Retina (tissue), 1 donor: ENCODE data around the gene GALNT5.

Experiments
- DNase-seq: peaks from one replicate; pipeline ENCODE4 v3.0.0-alpha.2; 2016

The GALNT5 gene

DNA sequence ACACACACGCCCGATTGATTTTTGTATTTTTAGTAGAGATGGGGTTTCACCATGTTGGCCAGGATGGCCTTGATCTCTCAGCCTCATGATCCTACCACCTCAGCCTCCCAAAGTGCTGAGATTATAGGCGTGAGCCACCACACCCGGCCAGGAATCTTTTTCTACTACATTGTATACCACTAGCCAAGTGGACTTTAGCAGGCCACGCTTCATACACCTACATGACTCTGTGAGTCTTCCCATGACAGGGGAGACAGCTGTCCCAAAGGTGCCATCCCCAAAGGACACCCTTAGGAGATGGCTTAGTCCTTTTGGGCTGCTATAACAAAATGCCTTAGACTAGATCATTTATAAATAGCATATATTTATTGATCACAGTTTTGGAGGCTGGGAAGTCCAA lies 35.3 kb downstream of the GALNT5 start:
- DNase-seq = no peak

DNA sequence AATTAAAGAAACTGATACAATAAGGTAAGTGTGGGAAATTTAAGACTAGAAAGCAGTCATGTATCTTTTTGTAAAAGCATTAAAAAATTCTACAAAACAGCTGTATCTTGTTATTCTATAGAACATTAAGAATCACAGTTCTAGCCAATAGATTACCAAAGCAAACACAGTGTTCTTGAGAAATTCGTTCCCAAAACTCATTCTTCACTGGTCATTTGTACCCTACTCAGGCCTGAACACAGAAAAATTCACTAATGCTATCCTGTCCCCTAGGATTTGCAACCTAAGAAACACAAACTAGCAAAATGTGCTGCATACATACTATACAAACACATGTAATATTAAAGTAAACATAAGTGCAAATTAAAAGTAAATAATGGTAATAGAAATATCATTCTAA lies 39.0 kb downstream of the GALNT5 start:
- DNase-seq = no peak

DNA sequence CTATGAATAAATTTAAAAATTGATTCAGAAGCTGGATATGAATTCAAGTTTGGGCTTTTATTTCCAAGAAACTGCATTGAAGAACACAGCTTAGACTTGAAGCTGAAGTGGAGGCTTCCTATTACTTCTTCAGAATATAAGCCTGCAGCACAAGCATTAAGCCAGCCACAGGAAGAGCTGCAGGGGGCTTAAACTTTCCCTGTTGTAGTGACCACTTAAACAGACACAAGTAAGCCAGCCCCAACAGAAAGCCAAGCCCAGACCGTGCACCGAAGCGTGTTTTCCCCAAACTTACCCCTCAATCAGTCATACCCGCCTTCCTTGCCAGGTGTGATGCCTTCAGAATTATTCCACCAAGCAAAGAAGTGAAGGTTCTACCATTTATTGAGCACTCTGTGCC lies 39.5 kb downstream of the GALNT5 start:
- no peak for DNase-seq

DNA sequence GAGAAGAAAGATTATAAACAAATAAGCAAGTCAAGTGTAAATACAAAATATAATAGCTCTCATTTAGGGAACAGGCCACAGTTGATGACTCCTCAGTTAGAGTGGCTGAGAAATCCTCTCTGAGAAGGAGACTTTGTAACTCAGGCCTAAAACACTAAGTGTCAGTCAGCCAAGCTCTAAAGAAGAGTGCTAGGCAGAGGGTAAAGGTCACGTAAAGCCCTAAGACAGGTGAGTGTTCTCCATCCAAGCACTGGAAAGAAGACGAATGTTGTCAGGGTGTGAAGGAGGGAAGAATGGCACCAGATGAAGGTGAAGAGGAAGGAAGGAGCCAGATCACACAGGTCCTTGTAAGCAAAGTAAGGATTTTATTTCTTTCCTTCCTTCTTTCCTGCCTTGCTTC lies 43.8 kb downstream of the GALNT5 start:
- no peak for DNase-seq

DNA sequence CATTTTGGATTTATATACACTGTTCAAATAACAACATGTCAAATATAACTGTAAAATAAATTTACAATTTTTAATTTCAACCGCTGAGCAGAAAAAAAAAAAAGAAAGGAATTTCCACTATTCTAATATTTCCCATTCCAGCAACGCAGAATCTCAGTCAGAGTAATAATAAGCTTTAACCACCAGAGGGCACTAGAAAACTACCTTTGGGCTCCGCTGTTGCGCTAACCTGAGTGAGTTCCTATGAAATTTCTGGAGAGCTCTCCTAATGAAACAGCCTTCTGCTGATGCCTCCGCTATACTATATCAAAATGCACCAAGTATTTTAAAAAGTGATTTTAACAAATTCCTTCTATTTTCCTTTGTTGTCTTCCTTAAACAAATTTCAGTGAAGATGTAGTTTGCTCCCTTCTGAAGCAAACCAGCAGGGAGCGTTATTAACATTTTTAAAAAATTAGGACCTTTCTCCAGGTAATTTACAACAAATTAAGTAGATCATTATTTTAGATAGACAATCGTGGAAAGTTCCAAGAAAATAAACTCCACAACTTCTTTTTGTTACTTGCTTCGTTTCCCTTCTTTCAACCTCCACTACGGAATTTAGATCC lies 45.1 kb downstream of the GALNT5 start:
- peak; percentile 54 for DNase-seq

DNA sequence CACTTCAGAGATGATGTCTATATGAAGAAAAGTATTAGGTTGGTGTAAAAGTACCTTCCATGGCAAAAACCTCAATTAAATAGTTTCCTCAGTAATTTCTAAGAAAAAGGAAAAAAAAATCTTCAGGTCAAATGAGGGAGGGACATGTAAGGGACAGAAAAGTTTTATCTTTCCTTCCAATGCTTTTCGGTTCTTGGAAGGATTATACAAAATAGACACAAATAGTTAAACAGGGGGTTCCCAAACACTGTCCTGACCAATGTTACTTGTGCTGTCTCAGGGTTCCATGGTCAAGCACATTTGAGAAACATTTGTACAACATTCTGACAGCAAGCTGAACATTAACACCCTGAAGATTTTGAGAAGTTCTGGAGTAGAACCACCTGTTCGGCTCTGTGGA lies 46.1 kb downstream of the GALNT5 start:
- DNase-seq = no peak

DNA sequence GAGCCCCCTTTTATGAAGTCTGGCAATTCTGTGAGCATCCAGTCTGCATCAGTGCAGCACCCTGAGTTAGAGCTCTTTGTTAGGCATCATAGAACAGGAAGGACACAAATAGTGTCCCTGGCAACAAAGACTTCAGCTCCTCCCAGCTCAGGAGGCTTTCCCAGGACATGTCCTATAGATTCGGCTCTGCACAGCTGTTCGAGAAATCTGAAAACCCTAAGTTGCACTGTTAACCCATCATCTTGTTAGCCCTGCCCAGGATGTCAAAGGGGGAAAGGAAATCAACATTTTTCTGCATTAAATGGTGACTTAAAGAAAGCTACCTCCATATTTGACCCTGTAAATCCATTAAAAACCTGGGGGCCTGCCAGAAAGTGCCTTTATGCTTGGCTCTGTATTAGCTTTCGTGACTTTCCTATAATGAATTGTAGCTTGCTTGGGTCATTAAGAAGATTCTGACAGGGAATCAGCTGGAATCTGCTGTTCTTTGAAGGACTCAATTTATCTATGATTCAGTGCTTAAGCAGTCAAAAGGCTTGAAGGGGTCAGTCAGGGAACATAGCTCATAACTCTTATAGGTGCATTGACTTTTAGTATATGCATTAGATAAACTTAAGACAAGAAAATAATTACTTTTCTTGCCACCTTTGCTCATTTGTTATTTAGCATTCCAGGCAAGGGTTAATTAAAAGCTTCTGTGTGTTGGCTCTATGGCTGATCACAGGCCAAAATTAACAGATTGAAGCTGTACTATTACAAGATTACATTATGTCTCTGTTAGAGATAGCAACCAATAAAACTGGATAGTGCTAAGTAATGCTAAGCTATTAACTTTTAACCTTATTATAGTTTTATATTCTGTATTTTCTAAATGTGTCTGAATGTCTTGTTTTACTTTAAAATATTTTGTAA lies 47.6 kb downstream of the GALNT5 start:
- DNase-seq = peak; percentile 7

DNA sequence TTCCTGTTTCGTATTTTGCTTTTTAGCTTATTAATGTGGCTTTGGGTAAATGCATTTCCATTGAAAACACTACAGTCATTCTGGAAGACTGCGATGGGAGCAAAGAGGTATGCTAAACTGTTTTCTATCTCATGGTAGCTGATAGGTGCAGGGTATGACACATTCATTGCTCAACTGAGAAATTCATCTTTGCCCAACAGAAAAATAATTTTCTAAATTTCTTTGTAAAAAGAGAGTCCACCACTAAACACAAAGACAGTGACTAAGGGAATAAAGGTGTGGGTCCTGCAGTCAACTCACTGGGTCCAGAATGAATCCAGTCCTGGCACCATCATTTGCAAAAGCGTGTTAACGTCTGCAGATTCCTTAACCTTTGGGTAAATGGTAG lies 48.2 kb downstream of the GALNT5 start:
- DNase-seq = no peak

DNA sequence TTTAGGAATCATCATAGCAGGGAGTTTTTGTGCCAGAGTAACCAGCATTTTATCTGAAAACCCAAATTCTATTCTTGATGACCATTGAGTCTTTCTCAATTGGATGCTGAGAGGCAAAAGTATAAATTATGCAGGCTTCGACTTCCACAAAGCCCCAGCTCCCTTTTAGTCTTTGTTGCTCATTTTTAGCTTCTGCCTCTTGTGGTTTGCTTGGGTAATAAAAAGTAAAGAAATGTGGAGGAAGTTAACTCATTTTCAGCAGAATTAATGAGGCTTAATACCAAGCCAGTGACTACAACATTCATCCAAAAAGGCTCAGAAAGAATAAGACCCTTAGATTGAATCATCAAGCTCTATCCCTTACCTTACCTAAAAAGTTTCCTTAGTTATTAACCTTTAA lies 49.5 kb downstream of the GALNT5 start:
- no peak for DNase-seq

DNA sequence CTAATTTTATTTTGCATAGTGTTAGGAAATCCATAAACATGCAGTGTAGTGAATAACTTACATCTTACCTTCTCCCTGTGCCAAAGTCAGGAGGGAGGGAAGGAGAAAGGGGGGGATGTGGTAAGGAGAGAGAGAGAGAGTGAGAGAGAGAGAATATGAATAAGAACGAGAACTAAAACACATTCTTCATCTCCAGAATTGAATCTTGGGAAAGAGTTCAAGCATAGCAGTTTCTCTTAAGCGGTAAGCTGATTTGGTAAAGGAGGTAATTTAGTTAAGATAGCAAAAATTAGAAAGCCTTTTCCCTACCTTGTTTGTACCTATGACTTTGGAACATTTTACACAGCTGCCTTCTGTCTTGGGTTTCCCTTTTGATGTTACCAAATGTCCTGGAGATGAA lies 52.4 kb downstream of the GALNT5 start:
- no peak for DNase-seq

DNA sequence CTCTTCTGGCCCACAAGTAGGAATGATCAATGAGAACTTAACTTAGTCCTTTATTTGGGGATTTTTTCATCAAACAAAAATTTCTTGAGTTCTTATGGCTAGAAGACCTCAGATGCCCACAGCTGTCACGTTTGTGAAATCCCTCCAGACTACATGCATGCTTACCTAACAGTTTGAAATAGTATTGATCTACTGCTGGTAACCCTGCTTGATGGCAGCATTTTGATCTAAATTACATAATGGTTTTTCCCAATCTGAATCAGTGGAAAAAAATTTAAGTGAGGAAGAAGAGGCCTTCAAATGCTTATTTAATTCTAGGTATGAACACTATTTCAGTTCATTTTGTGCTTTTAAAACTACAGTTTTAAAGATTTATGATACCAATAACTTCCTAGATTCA lies 54.2 kb downstream of the GALNT5 start:
- no peak for DNase-seq

DNA sequence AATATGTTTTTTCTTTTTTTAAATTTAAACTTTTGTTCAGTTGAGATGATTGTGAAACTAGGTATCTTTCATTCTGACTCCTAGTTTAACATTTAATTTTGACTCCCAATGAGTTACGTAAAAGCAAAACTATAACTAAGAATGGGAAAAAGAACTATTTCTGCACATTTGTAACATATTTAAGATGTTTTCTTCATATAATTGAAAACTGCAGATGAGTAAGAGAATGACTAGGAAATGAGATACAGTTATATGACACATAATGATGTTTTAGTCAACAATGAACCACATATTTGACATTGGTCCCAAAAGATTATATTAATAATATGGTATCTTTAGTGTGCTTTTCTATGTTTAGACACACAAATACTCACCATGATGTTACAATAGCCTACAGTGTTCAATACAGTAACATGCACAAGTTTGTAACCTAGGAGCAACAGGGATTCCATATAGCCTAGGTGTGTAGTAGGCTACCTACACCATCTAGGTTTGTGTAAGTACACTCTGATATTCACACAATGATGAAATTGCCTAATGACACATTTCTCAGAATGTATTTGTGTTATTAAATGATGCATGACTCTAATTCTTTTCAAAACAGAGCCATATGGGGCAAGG lies 55.5 kb downstream of the GALNT5 start:
- DNase-seq = no peak

DNA sequence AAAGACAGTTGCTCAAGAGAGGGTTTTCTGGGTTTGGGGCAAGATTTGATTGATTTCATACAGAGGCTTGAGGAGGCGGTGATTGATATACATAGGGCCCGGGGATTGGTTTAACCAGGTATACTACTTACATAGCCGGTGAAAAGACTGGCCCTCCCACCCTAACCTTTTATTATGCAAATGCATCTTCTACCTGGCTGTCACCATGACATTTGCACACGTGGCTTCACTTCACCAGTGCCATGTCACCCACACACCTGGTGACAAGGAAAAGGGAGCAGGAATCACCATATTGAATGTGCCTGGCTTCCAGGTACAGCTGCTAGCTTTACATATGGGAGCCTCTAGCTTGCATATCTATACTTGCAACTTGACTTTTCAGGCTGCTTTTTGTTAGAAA lies 58.4 kb downstream of the GALNT5 start:
- no peak for DNase-seq

DNA sequence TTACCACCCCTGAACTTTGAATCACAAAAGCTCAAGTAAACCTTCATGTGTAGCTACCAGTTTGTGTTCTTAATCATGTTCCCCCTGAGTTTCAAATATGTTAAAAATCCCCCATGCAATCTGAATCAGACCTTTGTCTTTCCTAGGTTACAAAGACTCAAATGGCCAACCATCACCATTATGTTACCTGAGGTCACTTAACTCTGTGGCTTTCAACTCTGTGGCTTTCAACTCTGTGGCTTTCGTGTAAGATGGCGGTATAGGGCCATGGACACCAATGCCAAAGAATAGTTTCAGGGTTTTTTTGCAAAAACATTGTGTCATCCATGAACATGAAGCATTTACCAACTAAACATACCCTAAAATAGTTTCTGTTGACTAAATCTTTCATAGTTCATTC lies 61.4 kb downstream of the GALNT5 start:
- DNase-seq = no peak

DNA sequence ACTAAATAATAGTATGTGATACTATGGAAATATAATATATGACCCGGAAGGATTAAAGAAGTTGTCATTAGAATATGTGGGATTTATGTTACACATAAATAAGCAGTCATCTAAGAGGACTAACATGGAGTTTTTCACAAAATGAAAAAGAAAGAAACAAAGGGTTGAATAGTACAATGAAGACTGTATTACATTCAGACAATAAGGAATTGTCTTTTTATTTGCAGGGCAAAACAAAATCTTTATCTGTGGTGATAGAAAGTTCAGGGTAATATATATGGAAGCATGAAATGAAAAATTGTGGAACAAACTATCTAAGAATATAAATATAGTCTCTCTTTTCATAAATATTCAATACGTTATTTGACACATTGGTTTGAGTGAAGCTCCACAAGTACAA lies 62.3 kb downstream of the GALNT5 start:
- no peak for DNase-seq

DNA sequence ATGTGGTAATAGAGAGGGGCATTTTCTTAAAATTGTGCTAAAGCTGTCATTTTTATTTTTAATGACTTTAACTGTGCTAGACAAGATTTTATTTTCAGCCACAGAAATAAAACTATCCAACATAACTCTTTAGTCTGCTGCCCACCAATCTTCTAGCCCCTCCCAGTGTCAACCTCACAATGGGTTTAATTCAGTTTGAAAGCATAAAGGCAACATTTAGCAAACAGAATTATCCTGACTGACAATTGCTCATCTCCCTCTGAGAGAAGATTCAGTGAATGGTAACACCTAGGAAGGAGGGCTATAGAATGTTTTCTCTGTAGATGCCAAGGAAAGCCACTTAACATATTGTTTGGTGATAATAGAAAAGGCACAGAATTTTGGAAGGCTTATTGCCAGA lies 62.9 kb downstream of the GALNT5 start:
- no peak for DNase-seq

DNA sequence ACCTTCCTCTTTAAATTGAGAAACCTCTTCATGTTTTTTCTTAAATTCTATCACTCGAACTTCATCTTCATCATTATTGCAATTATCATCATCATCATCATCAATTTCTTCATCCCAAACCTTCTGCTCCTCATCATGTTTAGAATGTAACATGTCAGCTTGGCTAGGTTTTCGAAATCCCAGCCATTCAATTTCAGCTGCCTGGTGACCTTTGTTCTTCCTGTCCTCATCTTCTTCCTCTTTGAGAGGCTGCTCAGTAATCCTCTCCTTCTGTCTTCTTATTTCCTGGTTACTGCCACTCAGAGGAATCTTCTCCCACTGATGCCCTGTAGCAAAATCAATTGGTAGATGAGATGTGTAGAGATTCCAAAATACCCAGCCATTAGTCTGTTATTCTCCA lies 64.0 kb downstream of the GALNT5 start:
- no peak for DNase-seq

DNA sequence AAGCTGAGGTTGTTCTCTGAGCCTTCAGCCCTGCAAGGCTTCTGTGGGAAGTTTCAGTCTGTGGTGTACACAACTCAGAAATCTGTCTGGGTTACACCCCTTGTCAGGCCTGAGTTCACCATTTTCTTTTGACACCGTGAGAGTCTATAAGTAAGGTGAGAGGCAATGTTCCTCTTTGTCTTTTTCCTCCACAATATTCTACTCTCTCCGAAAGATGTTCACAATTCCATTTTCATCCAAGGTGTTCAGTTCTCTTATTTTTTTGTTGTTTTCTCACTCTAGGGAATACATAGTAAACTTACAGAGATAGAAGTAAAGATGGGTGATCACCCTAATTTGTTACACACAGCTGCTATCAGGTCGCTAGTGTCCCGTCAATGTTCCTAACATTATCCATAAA lies 64.9 kb downstream of the GALNT5 start:
- DNase-seq = no peak

DNA sequence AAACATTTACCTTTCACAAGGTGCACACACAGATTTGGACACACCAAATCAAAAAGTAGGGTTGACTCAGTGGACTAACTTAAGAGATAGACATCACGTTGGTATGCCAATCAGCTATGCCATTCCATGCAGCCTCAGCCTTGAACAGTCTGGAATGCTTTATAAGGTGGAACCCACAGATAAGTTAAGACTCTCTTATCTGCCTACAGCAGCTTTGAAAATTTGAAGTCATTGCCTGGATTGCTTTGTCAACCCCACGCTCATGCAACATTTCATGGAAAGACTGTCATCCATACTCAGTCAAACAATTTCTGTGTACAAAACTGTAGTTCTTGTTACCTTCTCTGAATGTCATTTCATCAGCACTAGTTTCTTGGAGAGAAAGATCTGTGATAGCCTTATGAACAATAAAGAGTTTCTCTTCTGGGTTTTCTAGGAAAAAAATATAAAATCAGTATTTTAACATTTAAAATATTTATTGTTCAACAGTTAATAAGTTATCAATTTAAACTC lies 66.9 kb downstream of the GALNT5 start:
- DNase-seq = no peak

DNA sequence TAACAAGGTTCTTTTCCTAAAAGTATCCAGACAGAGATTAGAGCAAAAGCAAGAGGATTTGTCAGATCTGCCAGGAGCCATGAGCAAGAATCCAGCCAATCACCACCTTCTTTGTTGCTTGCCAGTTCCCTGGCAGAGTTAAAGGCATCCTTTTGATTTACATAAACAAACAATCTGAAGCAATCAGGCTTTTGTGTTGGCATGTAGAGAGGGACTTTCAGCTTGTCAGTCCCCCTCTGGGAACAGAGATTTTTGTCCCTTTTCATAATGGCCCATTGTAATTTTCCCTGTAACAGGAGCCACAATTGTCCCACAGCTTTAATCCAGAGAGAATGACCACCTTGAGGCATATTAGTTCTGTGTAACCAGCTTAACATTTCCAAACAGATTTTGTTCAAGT lies 68.3 kb downstream of the GALNT5 start, which contains the start of gene ERMN:
ERMN (minus strand) TSS at position 39 of the 400 bp plus-strand sequence. CDS start 182 bp downstream, outside the sequence.
- DNase-seq = no peak

DNA sequence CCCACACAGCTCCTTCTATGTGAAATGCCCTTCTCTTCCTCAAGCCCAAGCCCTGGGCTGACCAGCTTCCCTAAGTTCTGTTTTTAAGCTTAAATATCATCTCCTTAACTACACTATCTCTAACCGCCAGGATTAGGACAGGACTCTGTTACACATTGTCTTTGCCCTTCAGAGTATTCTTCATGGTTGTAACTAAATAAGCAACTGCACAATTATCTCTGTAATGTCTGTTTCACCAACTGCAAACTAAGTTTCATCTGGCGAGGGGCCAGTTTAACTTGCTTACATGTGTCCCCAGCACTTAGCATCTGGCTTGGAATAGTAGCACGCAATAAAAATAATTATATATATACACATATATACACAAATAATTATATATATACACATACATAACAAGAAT lies 69.2 kb downstream of the GALNT5 start:
- DNase-seq = no peak

DNA sequence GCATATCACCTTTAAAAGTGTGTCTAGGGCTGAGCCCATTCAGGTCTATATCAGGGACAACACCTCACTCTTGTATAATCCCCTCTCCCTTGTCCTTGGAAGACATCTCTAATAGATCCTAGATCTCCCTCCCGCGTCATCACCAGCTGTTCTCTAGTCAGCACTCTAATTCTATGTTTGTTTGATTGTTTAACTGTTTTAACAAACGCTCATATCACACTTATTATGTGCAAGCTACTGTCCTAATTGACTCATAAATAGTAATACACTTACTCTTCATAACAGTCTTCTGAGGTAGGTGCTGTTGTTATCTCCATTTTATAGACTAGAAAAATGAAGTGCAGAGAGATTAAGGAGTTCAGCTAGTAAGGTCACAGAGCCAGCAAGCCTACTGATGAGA lies 69.7 kb downstream of the GALNT5 start:
- DNase-seq = no peak

DNA sequence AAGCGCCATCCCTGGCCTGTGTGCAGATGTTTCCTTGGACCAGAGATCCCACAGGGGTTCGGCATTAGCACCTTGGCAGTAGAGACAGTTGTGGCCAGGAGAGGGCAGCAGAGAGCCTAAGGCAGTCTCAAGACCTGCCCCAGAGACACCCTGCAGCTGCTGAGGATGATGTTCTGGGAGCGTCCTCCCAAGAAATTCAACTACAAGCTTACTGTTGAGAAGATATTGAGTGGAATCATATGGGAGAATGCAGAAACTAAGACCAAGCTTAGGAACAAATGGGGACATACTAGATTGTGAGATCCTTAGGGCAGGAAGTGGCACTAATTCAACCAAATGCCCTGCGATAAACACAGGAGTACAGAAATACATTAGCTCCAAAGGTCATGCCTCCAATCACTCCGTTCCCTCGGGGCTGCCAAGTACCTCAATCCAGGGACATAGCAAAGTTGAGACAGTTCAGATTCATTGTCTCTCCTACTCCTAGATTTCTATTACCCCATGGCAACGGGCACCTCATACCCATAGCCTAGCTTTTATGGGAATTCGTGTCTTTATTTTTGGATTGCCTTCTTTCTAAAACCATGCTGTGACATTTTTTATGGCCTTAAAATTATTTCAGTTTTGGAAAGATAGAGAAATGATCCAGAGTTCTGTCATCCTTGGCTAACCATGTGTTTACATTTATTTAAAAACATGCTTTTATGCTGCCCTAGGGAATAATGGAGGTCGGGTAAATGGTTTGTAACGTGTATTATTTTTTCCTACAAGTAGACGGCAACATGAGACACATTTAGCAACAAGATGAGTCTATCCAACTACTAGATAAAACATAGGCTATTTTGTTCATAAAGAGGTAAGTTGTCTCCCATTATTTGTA lies 70.4 kb downstream of the GALNT5 start:
- peak; percentile 62 for DNase-seq
